HL-60 (cell line): Measurements from ENCODE around the gene KCNQ1OT1.

Source experiments
- DNase-seq, 2 experiments: peaks; one replicate each; pipeline ENCODE4 v3.0.0-alpha.2; 2010 to 2020; ENCODE audit warnings: low read depth in 1 of 2, low spot score in 1 of 2
- H3K27ac ChIP-seq: fragments of 250-450 bp; sonication (Bioruptor Pico); replicated peaks from 2 replicates; pipeline ENCODE4 v1.5.1; 2020; ENCODE audit warnings: mild to moderate bottlenecking, moderate library complexity
- H3K27me3 ChIP-seq: fragments of 250-450 bp; sonication (Bioruptor Pico); 2 replicates; pipeline ENCODE4 v1.5.1; 2021; ENCODE audit warnings: mild to moderate bottlenecking, moderate library complexity; ENCODE audit not compliant: insufficient read depth, poor library complexity, severe bottlenecking
- H3K4me3 ChIP-seq: replicated peaks from 2 replicates; pipeline ENCODE4 v1.5.1; 2011; ENCODE audit warnings: mild to moderate bottlenecking, control low read depth, low read length; ENCODE audit not compliant: insufficient read depth
- GABPA ChIP-seq: IDR thresholded peaks from 2 replicates; pipeline ENCODE4 v1.6.1; 2012; ENCODE audit warnings: low read depth
- POLR2AphosphoS5 ChIP-seq: IDR thresholded peaks from 2 replicates; pipeline ENCODE4 v1.6.1; 2012; ENCODE audit warnings: low read depth
- SPI1 ChIP-seq: IDR thresholded peaks from 2 replicates; pipeline ENCODE4 v1.6.1; 2012; ENCODE audit warnings: low read depth, mild to moderate bottlenecking, borderline replicate concordance
- TF ChIP-seq, protein P1 (sequence below): IDR thresholded peaks from one replicate; pipeline ENCODE4 v1.5.1; 2011; ENCODE audit warnings: low read length, control low read depth, inconsistent platforms; ENCODE audit not compliant: insufficient read depth
- TF ChIP-seq, protein P2 (sequence below): IDR thresholded peaks from 2 replicates; pipeline ENCODE4 v1.6.1; 2012; ENCODE audit warnings: low read depth; ENCODE audit not compliant: insufficient replicate concordance

KCNQ1OT1 gene

DNA sequence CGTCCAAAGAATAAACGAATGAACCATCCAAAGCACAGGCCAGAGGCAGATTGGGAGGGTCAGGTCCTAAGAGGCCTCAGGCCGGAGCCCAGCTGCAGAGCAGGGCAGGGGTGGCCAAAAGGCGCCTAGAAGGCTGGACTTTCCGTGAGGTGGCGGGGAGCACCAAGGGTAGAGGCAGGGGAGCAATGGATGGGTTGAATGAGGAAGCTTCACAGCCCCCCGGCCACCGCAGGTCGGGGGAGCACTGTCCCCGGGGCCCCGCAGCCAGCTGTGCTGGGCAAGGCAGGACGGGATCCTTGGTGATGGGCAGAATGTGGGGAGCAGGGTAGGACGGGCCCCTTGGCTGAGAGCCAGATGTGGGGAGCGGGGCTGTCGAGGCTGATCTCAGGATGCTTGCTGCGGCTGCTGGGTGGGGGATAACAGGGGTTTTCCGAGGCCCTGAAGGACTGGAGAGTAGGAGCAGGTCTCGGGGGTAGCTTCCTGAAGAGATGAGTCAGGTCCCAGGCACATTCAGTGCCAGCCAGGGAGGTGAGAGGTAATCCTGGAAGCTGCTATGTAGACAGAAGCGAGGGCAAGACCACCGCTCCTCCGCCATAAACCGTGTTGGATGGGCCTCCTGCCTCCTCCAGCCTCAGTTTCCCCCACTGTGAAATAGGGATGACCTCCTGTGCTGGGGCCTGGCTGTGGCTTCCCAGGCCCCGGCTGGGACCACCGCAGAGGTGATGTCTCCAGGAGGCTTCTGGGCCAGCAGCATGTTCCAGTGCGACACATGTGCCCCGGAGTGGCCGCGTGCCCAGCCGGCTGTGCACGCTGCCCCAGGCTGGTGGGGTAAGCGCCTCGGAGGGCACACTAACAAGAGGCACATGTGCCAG lies 34.6 kb upstream of the KCNQ1OT1 start:
- no peaks in the 10 kb centered on the region for H3K27me3 ChIP-seq
- TF ChIP-seq, protein P1, sequence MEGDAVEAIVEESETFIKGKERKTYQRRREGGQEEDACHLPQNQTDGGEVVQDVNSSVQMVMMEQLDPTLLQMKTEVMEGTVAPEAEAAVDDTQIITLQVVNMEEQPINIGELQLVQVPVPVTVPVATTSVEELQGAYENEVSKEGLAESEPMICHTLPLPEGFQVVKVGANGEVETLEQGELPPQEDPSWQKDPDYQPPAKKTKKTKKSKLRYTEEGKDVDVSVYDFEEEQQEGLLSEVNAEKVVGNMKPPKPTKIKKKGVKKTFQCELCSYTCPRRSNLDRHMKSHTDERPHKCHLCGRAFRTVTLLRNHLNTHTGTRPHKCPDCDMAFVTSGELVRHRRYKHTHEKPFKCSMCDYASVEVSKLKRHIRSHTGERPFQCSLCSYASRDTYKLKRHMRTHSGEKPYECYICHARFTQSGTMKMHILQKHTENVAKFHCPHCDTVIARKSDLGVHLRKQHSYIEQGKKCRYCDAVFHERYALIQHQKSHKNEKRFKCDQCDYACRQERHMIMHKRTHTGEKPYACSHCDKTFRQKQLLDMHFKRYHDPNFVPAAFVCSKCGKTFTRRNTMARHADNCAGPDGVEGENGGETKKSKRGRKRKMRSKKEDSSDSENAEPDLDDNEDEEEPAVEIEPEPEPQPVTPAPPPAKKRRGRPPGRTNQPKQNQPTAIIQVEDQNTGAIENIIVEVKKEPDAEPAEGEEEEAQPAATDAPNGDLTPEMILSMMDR: no peak
- TF ChIP-seq POLR2AphosphoS5: no peak
- TF ChIP-seq, protein P2, sequence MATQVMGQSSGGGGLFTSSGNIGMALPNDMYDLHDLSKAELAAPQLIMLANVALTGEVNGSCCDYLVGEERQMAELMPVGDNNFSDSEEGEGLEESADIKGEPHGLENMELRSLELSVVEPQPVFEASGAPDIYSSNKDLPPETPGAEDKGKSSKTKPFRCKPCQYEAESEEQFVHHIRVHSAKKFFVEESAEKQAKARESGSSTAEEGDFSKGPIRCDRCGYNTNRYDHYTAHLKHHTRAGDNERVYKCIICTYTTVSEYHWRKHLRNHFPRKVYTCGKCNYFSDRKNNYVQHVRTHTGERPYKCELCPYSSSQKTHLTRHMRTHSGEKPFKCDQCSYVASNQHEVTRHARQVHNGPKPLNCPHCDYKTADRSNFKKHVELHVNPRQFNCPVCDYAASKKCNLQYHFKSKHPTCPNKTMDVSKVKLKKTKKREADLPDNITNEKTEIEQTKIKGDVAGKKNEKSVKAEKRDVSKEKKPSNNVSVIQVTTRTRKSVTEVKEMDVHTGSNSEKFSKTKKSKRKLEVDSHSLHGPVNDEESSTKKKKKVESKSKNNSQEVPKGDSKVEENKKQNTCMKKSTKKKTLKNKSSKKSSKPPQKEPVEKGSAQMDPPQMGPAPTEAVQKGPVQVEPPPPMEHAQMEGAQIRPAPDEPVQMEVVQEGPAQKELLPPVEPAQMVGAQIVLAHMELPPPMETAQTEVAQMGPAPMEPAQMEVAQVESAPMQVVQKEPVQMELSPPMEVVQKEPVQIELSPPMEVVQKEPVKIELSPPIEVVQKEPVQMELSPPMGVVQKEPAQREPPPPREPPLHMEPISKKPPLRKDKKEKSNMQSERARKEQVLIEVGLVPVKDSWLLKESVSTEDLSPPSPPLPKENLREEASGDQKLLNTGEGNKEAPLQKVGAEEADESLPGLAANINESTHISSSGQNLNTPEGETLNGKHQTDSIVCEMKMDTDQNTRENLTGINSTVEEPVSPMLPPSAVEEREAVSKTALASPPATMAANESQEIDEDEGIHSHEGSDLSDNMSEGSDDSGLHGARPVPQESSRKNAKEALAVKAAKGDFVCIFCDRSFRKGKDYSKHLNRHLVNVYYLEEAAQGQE: no peak
- no peak for TF ChIP-seq GABPA
- no peak for TF ChIP-seq SPI1
- H3K27ac ChIP-seq: no peak overlapping the region

DNA sequence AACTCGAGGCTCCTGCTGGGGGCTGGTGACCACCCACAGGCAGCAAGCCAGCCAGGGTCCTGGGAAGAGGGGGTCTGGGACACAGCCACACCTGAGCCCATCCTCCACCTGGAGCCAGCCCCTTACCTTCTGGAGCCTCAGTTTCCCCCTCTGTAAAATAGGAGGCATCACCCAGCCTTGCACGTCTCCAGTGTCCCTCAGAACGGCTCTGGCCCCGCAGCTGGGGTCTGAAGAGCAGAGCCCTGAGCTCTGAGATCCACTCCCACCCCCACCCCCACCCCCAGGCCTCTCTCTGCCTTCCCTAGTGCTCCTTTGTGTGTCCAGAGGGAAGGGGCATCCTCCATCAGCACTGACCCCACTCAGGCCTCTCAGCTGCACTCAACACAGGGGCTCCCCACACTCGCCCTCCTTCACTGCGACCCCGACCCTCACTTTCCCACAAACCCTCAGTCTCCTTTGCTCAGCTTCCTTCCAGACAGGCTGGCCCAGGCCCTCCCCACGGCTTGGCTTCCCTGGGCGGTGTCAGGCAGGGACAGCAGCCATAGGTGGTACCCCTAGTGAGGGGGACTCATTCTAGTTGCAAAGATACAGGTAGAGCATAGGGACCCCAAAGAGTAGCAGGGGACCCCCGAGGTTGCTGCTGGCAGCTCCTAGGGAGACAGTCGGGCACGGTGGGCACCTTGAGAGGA lies 33.3 kb upstream of the KCNQ1OT1 start:
- no peak overlapping the region for H3K4me3 ChIP-seq
- no peak for TF ChIP-seq SPI1
- TF ChIP-seq POLR2AphosphoS5: no peak
- TF ChIP-seq, protein P2: no peak
- TF ChIP-seq, protein P1: no peak
- H3K27ac ChIP-seq: no peak overlapping the region
- no peak for DNase-seq
- H3K27me3 ChIP-seq: no peaks in the 10 kb centered on the region

More for the DNA sequence above, 34.6 kb upstream of the KCNQ1OT1 start:
- H3K4me3 ChIP-seq: no peak overlapping the region
- no peak for DNase-seq

DNA sequence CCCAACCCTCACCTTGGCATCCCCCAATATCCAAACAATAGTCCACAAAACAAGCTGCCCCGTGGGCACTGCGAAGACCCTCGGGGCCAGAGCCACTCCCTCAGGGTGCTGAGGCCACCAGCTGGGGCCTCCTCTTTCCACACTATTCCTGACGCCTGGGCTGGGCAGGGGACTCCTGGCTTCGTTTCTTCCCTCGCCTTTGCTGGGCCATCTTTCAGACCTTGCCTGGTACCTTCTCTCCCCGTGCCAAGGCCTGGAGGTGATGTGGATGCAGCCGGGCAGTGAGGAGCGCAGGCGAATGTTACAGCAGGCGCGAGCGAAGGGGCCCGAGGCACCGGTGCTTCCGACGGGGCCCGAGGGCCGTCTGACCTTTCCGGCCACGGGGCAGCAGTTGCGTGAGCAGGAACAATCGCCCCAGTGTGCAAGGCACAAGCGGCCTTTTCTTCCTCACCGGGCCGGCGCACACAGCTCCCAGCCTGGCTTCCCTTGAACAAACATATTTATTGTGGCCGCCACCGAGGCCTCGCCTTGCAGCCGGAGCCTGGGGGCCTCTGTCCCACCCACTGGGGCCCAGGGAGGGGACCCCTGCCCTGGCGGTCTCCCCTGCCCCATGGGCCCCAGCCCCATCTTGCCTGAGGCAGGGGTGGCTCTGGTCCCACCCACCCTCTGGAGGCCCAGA lies 32.6 kb upstream of the KCNQ1OT1 start:
- no peaks in the 10 kb centered on the region for H3K27me3 ChIP-seq
- DNase-seq: no peak

More for the DNA sequence above, 32.6 kb upstream of the KCNQ1OT1 start:
- Histone ChIP-seq H3K4me3 (no peak overlapping the region), H3K27ac (no peak overlapping the region)
- no peak for TF ChIP-seq GABPA
- TF ChIP-seq, protein P1: no peak
- no peak for TF ChIP-seq SPI1
- no peak for TF ChIP-seq POLR2AphosphoS5
- TF ChIP-seq, protein P2: no peak
